ENCODE measurements around the gene CCSER2.

- TF ChIP-seq GLIS3 (CRISPR knock-in tag; IDR thresholded peaks at IDR 0.05) (no peak), ZNF70 (CRISPR knock-in tag; IDR thresholded peaks at IDR 0.05) (no peak), ESRRG (CRISPR knock-in tag; IDR thresholded peaks at IDR 0.05) (no peak)
- TF ChIP-seq, protein P1, sequence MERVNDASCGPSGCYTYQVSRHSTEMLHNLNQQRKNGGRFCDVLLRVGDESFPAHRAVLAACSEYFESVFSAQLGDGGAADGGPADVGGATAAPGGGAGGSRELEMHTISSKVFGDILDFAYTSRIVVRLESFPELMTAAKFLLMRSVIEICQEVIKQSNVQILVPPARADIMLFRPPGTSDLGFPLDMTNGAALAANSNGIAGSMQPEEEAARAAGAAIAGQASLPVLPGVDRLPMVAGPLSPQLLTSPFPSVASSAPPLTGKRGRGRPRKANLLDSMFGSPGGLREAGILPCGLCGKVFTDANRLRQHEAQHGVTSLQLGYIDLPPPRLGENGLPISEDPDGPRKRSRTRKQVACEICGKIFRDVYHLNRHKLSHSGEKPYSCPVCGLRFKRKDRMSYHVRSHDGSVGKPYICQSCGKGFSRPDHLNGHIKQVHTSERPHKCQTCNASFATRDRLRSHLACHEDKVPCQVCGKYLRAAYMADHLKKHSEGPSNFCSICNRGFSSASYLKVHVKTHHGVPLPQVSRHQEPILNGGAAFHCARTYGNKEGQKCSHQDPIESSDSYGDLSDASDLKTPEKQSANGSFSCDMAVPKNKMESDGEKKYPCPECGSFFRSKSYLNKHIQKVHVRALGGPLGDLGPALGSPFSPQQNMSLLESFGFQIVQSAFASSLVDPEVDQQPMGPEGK (CRISPR knock-in tag; IDR thresholded peaks at IDR 0.05; ENCODE audit: borderline replicate concordance) = no peak
These were observed 26.7 kb downstream of the CCSER2 start for GRCh38 chr10:84355106-84355505.

Data from SK-N-SH treated with all-trans-retinoic acid at 6 μM for 48 hours (cell line).